Progenitor cell of endocrine pancreas (in vitro differentiated cells): Measurements from ENCODE around the gene RYR3. TPM values are rescaled to one million over a fixed set of nuclear protein-coding genes. Genes with fewer than 3 reads are reported as not detected.

Source experiments
- DNase-seq: peaks from one replicate; pipeline ENCODE4 v3.0.0; 2021; ENCODE audit warnings: low spot score; ENCODE audit not compliant: unreplicated experiment
- H3K27ac Mint-ChIP-seq: 2 replicates; pipeline ENCODE4 v1.8.0; 2021; ENCODE audit warnings: mild to moderate bottlenecking, moderate library complexity, mixed read lengths
- H3K27me3 Mint-ChIP-seq: 2 replicates; pipeline ENCODE4 v1.8.0; 2021; ENCODE audit warnings: mixed read lengths
- H3K36me3 Mint-ChIP-seq: 2 replicates; pipeline ENCODE4 v1.8.0; 2022; ENCODE audit warnings: mixed read lengths; ENCODE audit not compliant: insufficient read depth
- H3K4me1 Mint-ChIP-seq: 2 replicates; pipeline ENCODE4 v1.8.0; 2021; ENCODE audit warnings: low read depth, mixed read lengths
- H3K4me3 Mint-ChIP-seq: 2 replicates; pipeline ENCODE4 v1.8.0; 2021; ENCODE audit warnings: low read depth, mild to moderate bottlenecking, moderate library complexity, mixed read lengths
- H3K9me3 Mint-ChIP-seq: 2 replicates; pipeline ENCODE4 v1.8.0; 2021; ENCODE audit warnings: low read depth, mixed read lengths
- total RNA-seq: library from RNA; stranded (reverse); gene quantifications from 2 replicates; pipeline ENCODE4 v1.2.1, GENCODE V29; 2021
- TF ChIP-seq, protein P1 (sequence below): fragments of 200-600 bp; sonication (generic); IDR thresholded peaks from one replicate; pipeline ENCODE4 v1.5.0; 2021; ENCODE audit warnings: antibody characterized with exemption, mild to moderate bottlenecking; ENCODE audit not compliant: unreplicated experiment

Gene RYR3
- total RNA-seq, 1 donor from 2014 or later, result 0.07 TPM

DNA sequence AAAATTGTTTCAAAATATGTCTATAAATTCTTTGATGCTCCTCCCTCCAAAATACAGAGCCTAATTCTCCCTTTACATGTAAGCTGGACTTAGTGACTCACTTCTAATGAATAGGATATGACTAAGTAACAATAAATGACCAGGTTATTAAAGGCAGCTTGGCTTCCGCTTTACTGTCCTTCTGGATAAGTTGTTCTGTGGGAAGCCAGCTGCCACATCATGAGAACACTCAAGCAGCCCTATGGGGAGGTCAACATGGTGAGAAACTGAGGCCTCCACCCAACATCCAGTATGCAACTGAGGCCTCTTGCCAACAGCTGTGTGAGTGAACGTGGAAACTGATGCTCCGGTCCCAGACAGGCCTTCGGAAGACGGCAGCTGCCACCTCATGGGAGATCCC lies 410.2 kb downstream of the RYR3 start:
- H3K36me3 Mint-ChIP-seq, result no peaks in the 10 kb centered on the region
- no peaks in the 10 kb centered on the region for H3K4me1 Mint-ChIP-seq
- TF ChIP-seq, protein P1, sequence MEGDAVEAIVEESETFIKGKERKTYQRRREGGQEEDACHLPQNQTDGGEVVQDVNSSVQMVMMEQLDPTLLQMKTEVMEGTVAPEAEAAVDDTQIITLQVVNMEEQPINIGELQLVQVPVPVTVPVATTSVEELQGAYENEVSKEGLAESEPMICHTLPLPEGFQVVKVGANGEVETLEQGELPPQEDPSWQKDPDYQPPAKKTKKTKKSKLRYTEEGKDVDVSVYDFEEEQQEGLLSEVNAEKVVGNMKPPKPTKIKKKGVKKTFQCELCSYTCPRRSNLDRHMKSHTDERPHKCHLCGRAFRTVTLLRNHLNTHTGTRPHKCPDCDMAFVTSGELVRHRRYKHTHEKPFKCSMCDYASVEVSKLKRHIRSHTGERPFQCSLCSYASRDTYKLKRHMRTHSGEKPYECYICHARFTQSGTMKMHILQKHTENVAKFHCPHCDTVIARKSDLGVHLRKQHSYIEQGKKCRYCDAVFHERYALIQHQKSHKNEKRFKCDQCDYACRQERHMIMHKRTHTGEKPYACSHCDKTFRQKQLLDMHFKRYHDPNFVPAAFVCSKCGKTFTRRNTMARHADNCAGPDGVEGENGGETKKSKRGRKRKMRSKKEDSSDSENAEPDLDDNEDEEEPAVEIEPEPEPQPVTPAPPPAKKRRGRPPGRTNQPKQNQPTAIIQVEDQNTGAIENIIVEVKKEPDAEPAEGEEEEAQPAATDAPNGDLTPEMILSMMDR, result no peak
- H3K4me3 Mint-ChIP-seq, result no peak overlapping the region
- no peaks in the 10 kb centered on the region for H3K9me3 Mint-ChIP-seq
- no peaks in the 10 kb centered on the region for H3K27me3 Mint-ChIP-seq
- DNase-seq, result no peak
- no peak overlapping the region for H3K27ac Mint-ChIP-seq

DNA sequence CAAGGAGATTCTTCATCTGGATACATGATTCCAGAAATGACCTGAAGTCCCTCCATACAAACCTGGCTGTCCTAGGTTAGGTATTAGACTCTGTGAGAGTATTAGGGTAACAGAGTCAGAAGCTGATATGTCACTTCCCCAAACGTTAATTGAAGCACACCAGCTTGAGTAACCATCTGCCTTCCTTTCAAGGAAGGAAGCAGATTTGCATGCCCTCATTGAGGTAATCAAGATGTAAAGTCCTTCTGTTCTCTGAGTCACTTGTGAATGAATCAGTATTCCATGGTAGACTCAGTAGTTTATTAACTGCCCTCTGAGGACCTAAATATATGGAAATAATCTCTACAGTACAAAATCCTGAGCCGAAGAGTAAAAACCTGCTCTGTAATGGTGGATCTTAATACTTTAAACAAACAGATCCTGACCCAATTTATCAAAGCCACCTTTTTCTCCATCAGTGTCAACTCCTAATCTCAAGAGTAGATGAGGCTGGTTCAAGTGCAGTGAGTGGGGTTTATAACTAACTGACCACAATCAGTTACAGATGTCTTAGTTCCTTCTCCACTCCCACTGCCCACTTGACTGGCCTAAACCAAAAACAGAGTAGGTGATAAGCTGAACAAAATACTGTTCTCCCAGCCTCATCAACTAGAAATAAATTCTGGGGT lies 411.4 kb downstream of the RYR3 start:
- no peaks in the 10 kb centered on the region for H3K36me3 Mint-ChIP-seq
- DNase-seq, result no peak
- no peaks in the 10 kb centered on the region for H3K4me1 Mint-ChIP-seq
- H3K4me3 Mint-ChIP-seq, result no peak overlapping the region
- no peaks in the 10 kb centered on the region for H3K27me3 Mint-ChIP-seq
- TF ChIP-seq, protein P1, result no peak
- H3K27ac Mint-ChIP-seq, result no peak overlapping the region
- H3K9me3 Mint-ChIP-seq, result no peaks in the 10 kb centered on the region

DNA sequence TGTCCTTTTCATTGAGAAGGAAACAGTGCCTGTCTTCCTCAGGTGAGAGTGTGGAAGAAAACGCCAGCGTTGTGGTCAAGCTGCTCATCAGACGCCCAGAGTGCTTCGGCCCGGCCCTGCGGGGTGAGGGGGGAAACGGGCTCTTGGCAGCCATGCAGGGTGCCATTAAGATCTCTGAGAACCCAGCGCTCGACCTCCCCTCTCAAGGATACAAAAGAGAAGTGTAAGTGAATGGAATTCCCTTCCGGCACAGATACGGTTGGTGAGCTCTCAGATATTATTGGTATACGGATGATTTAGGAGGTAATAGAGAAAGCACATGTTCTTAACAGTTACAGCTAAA lies 411.9 kb downstream of the RYR3 start:
- H3K27me3 Mint-ChIP-seq, result no peaks in the 10 kb centered on the region
- TF ChIP-seq, protein P1, result no peak

DNA sequence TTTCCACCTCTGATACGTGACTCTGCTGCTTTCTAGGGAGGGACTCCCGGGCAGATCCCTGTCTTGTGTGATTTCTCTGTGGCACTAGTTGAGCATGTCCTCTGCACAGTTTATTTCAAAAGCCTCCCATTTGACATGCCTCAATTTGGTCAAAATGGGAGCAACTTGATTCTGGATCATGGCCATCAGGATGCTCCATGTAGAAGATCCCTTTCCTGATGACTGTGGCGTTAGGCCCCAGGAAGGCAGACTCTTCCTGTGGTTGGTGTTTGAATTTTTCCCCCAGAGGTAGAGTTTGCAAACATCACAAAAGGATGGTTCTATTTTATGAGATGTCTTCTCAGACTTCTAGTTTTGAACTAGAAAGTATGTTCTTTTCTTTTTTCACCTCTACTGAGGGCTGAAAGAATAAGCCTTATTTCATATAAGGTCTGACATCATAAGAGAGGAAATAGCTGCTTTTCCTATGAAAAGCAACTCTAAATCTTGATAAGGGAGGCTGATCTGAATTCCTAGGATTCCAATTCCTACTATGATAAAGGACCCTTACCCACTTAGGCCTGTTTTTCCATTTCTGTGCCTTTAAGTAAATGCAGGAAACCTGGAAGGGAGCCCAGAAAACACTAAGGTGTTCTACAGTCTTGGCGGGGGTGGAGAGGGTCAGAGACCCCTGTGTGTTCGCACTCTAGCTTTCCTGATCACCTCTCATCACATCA lies 413.7 kb downstream of the RYR3 start:
- Mint-ChIP-seq H3K4me3 (no peak overlapping the region), H3K27ac (no peak overlapping the region), H3K27me3 (no peaks in the 10 kb centered on the region), H3K4me1 (peaks cover 2% of the 10 kb centered on the region), H3K9me3 (no peaks in the 10 kb centered on the region), H3K36me3 (no peaks in the 10 kb centered on the region)
- no peak for DNase-seq
- TF ChIP-seq, protein P1, result no peak

More for the DNA sequence above, 411.9 kb downstream of the RYR3 start:
- no peak overlapping the region for H3K4me3 Mint-ChIP-seq
- DNase-seq, result no peak
- H3K9me3 Mint-ChIP-seq, result no peaks in the 10 kb centered on the region
- H3K4me1 Mint-ChIP-seq, result no peaks in the 10 kb centered on the region
- H3K27ac Mint-ChIP-seq, result no peak overlapping the region
- no peaks in the 10 kb centered on the region for H3K36me3 Mint-ChIP-seq

DNA sequence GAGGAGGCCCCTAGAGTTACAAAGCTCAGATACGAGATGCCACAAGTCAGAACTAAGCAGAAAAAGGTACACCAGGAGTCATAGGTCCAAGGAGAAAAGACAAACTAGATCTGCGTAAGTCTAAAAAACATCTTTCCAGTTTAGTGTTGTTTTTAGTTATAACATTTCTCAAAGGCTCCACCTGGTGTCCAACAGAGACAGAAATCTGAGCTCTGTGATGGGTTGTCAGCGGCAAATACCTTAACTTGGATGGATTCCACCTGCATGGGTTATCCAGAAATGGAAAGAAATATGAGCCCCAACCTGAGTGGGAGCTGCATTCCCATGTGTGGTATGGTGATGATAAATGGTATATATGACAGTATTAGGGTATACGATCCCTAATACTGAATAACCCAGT lies 418.9 kb downstream of the RYR3 start:
- no peaks in the 10 kb centered on the region for H3K9me3 Mint-ChIP-seq
- peaks cover 2% of the 10 kb centered on the region for H3K4me1 Mint-ChIP-seq
- no peak overlapping the region for H3K4me3 Mint-ChIP-seq
- H3K27ac Mint-ChIP-seq, result no peak overlapping the region
- TF ChIP-seq, protein P1, result peak; percentile 36
- H3K36me3 Mint-ChIP-seq, result no peaks in the 10 kb centered on the region
- DNase-seq, result no peak
- peaks cover 3% of the 10 kb centered on the region for H3K27me3 Mint-ChIP-seq
